Liver (tissue), 9 donors: ENCODE data around the gene HASPIN. TPM values are rescaled to one million over a fixed set of nuclear protein-coding genes. Genes with fewer than 3 reads are reported as not detected.

Experiments
- DNase-seq: peaks from one replicate; pipeline ENCODE4 v3.0.0-alpha.2; 2017; ENCODE audit warnings: low spot score
- H3K27ac ChIP-seq, 2 donors: one replicate each; pipeline ENCODE4 v1.7.0; 2013; ENCODE audit warnings: inconsistent platforms in 2 of 2, low read length in 2 of 2, control low read depth in 1 of 2, low read depth in 1 of 2, mild to moderate bottlenecking in 1 of 2
- H3K27me3 ChIP-seq, 4 donors: one replicate each; pipeline versions ENCODE4 v1.6.1 to v1.7.0; 2013; ENCODE audit warnings: low read length in 3 of 4, inconsistent platforms in 1 of 4, mild to moderate bottlenecking in 1 of 4, moderate library complexity in 1 of 4; ENCODE audit not compliant: control insufficient read depth in 4 of 4, insufficient read depth in 4 of 4
- H3K36me3 ChIP-seq, 4 donors: one replicate each; pipeline versions ENCODE4 v1.6.1 to v1.7.0; 2013; ENCODE audit warnings: low read length in 3 of 4, mild to moderate bottlenecking in 3 of 4, low read depth in 1 of 4, moderate library complexity in 1 of 4; ENCODE audit not compliant: control insufficient read depth in 4 of 4, insufficient read depth in 3 of 4
- H3K4me1 ChIP-seq, 4 donors: one replicate each; pipeline versions ENCODE4 v1.6.1 to v1.7.0; 2013; ENCODE audit warnings: low read length in 3 of 4, mild to moderate bottlenecking in 3 of 4, moderate library complexity in 1 of 4; ENCODE audit not compliant: control insufficient read depth in 4 of 4, insufficient read depth in 4 of 4
- H3K4me3 ChIP-seq, 3 donors: one replicate each; pipeline versions ENCODE4 v1.6.1 to v1.7.0; 2013; ENCODE audit warnings: low read length in 3 of 3, control low read depth in 1 of 3, low read depth in 1 of 3, mild to moderate bottlenecking in 1 of 3
- H3K9ac ChIP-seq, 2 donors: one replicate each; pipeline ENCODE4 v1.7.0; 2013; ENCODE audit warnings: low read length in 2 of 2, mild to moderate bottlenecking in 2 of 2, moderate library complexity in 2 of 2, control low read depth in 1 of 2, low read depth in 1 of 2
- H3K9me3 ChIP-seq, 4 donors: one replicate each; pipeline versions ENCODE4 v1.6.1 to v1.7.0; 2013; ENCODE audit warnings: low read length in 3 of 4; ENCODE audit not compliant: control insufficient read depth in 4 of 4
- FOXA1 ChIP-seq: IDR thresholded peaks from 2 replicates; pipeline ENCODE4 v1.6.1; 2016; ENCODE audit warnings: antibody characterized with exemption
- FOXA2 ChIP-seq: IDR thresholded peaks from 2 replicates; pipeline ENCODE4 v1.6.1; 2016; ENCODE audit warnings: antibody characterized with exemption
- HNF4A ChIP-seq, 2 donors: conservative IDR thresholded peaks; 2 replicates each; pipeline ENCODE4 v1.6.1; 2016; ENCODE audit warnings: antibody characterized with exemption in 2 of 2, mild to moderate bottlenecking in 2 of 2
- JUND ChIP-seq, 2 donors: IDR thresholded peaks; 2 replicates each; pipeline ENCODE4 v1.6.1; 2016; ENCODE audit warnings: antibody characterized with exemption in 2 of 2
- NR2F2 ChIP-seq: IDR thresholded peaks from 2 replicates; pipeline ENCODE4 v1.6.1; 2016; ENCODE audit warnings: antibody characterized with exemption
- TAF1 ChIP-seq: conservative IDR thresholded peaks from 2 replicates; pipeline ENCODE4 v1.6.1; 2016; ENCODE audit warnings: antibody characterized with exemption, mild to moderate bottlenecking
- YY1 ChIP-seq: IDR thresholded peaks from 2 replicates; pipeline ENCODE4 v1.6.1; 2016; ENCODE audit warnings: antibody characterized with exemption, mild to moderate bottlenecking
- WGBS: extraction: QIAGEN DNeasy Blood & Tissue Kit; methylation state at CpG from one replicate; pipeline ENCODE4 v1.1.7; 2013; 5-methylcytosine and 5-hydroxymethylcytosine counted together
- polyA plus RNA-seq, 2 donors: library from polyadenylated mRNA; stranded (reverse) in 1 of 2; unstranded in 1 of 2; fragments of 200-250 nt in 1 of 2; fragments of >200 nt in 1 of 2; fragmentation: Nextera tagmentation in 1 of 2; extraction: Ambion mirVana in 1 of 2; gene quantifications; one replicate each; pipeline versions ENCODE4 v1.2.1 to v1.2.3, GENCODE V29; 2013 to 2015
- total RNA-seq, 2 donors: library from RNA; depleted of rRNA; stranded (reverse); fragments of >200 nt; gene quantifications; one replicate each; pipeline ENCODE4 v1.2.3, GENCODE V29; 2014
- TF ChIP-seq, protein P1 (sequence below): IDR thresholded peaks from 2 replicates; pipeline ENCODE4 v1.6.1; 2016; ENCODE audit warnings: antibody characterized with exemption, mild to moderate bottlenecking
- TF ChIP-seq, protein P2 (sequence below): fragments of 150-350 bp; IDR thresholded peaks from 2 replicates; pipeline ENCODE4 v1.5.1; 2017; ENCODE audit warnings: improper control_type of control experiment, low read depth, low read length; ENCODE audit not compliant: missing input control
- TF ChIP-seq, protein P3 (sequence below): IDR thresholded peaks from 2 replicates; pipeline ENCODE4 v1.6.1; 2016; ENCODE audit warnings: antibody characterized with exemption
- TF ChIP-seq, protein P4 (sequence below): IDR thresholded peaks from 2 replicates; pipeline ENCODE4 v1.6.1; 2016; ENCODE audit warnings: antibody characterized with exemption
- donor health status: healthy.
- donor health status: healthy.
- donor health status: healthy.
- donor health status: healthy.
- donor health status: healthy.

HASPIN gene
- total and polyA plus RNA-seq, 4 donors: 0.08 to 5.8 (median 0.28) TPM; not detected in 1

DNA sequence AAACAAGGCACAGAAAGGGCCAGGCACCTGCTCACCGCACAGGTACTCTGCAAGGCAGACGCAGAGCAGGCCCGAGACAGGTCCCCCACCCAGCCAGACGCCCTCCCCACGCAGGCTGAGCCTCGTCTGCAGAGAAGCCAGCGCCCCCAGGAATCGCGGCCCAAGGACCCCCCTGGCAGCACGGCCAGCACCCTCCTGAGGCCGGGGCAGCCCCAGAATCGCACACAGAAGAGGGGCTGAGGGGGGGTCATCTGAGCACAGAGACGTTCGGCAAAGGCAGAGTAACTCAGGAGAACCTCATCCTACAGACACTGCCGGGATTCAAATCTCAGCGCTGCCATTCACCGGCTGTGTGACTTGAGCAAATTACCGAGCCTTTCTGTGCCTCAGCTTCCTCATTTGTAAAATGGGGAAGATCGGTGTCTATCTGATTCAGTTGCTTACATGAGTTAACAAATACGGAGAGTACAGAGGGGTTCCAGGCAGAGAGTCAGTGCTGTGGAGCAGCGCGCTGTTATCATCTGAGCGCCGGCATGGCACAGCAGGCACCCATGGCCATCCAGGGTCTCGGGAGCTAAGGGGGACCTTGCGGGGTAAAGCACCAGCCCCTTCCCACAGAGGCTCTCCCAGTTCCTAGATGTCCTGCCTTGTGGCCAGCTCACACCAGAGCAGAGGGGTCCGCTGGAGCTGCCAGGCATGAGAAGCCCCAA, 44.7 kb upstream of the HASPIN start (continued):
- TF ChIP-seq, protein P1, sequence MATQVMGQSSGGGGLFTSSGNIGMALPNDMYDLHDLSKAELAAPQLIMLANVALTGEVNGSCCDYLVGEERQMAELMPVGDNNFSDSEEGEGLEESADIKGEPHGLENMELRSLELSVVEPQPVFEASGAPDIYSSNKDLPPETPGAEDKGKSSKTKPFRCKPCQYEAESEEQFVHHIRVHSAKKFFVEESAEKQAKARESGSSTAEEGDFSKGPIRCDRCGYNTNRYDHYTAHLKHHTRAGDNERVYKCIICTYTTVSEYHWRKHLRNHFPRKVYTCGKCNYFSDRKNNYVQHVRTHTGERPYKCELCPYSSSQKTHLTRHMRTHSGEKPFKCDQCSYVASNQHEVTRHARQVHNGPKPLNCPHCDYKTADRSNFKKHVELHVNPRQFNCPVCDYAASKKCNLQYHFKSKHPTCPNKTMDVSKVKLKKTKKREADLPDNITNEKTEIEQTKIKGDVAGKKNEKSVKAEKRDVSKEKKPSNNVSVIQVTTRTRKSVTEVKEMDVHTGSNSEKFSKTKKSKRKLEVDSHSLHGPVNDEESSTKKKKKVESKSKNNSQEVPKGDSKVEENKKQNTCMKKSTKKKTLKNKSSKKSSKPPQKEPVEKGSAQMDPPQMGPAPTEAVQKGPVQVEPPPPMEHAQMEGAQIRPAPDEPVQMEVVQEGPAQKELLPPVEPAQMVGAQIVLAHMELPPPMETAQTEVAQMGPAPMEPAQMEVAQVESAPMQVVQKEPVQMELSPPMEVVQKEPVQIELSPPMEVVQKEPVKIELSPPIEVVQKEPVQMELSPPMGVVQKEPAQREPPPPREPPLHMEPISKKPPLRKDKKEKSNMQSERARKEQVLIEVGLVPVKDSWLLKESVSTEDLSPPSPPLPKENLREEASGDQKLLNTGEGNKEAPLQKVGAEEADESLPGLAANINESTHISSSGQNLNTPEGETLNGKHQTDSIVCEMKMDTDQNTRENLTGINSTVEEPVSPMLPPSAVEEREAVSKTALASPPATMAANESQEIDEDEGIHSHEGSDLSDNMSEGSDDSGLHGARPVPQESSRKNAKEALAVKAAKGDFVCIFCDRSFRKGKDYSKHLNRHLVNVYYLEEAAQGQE: no peak
- no peak for TF ChIP-seq TAF1
- TF ChIP-seq, protein P2, sequence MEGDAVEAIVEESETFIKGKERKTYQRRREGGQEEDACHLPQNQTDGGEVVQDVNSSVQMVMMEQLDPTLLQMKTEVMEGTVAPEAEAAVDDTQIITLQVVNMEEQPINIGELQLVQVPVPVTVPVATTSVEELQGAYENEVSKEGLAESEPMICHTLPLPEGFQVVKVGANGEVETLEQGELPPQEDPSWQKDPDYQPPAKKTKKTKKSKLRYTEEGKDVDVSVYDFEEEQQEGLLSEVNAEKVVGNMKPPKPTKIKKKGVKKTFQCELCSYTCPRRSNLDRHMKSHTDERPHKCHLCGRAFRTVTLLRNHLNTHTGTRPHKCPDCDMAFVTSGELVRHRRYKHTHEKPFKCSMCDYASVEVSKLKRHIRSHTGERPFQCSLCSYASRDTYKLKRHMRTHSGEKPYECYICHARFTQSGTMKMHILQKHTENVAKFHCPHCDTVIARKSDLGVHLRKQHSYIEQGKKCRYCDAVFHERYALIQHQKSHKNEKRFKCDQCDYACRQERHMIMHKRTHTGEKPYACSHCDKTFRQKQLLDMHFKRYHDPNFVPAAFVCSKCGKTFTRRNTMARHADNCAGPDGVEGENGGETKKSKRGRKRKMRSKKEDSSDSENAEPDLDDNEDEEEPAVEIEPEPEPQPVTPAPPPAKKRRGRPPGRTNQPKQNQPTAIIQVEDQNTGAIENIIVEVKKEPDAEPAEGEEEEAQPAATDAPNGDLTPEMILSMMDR: no peak
- TF ChIP-seq FOXA2: no peak
- no peak for TF ChIP-seq YY1

DNA sequence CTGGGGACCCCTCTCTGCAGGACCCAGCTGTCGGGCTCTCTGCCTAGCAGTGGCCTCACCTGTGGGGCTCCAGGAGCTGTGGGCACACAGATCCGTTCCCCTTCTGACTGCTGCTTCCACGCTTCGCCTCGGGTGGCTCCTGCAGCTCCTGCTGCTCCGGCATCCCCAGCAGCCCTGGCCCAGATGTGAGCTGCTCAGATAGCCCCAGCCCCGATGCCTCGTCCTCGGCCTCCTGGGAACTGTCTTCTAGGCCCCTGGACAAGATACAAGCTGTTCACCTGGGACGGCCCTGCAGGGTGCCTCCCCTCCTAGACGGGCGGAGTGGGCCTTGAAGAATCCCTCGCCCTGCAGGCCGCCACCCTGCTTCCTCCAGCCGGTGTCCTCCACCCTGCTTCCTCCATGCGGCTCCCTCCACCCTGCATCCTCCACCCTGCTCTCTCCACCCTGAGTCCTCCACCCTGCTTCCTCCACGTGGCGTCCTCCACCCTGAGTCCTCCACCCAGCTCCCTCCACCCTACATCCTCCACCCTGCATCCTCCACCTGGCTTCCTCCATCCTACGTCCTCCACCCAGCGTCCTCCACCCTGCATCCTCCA, 44.1 kb upstream of the HASPIN start:
- H3K4me1 ChIP-seq: no peaks in the 10 kb centered on the region
- H3K27me3 ChIP-seq: no peaks in the 10 kb centered on the region
- no peak for TF ChIP-seq NR2F2
- no peak for TF ChIP-seq JUND (IDR thresholded peaks at IDR 0.05)
- TF ChIP-seq FOXA1: no peak
- no peak overlapping the region for H3K27ac ChIP-seq
- WGBS: 69% methylated on average over 20 of the region's 20 CpGs
- no peaks in the 10 kb centered on the region for H3K36me3 ChIP-seq
- no peaks in the 10 kb centered on the region for H3K9me3 ChIP-seq
- H3K9ac ChIP-seq: no peak overlapping the region
- no peak for DNase-seq
- no peak overlapping the region for H3K4me3 ChIP-seq

DNA sequence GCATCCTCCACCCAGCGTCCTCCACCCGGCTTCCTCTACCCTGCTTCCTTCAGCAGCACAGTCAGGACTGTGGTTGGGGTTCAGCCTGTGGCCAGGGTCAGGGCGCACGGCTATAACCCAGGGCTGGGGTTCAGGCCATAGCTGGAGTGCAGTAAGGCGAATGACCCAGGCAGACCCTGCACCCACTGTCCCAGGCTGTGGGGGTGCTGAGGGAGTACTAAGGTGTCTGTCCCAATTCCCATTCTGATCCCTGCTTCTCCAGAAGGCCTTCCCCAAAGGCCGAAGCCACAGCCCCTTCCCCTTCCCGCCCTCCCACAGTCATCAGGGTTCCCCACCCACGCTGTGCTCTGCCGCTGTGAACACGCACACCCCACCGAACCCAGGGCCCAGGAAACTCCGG, 42.6 kb upstream of the HASPIN start:
- Histone ChIP-seq H3K9ac (no peak overlapping the region), H3K27ac (no peak overlapping the region), H3K36me3 (no peaks in the 10 kb centered on the region), H3K27me3 (no peaks in the 10 kb centered on the region), H3K4me1 (no peaks in the 10 kb centered on the region), H3K4me3 (no peak overlapping the region), H3K9me3 (no peaks in the 10 kb centered on the region)
- TF ChIP-seq, protein P1: no peak
- TF ChIP-seq, protein P3, sequence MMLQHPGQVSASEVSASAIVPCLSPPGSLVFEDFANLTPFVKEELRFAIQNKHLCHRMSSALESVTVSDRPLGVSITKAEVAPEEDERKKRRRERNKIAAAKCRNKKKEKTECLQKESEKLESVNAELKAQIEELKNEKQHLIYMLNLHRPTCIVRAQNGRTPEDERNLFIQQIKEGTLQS: no peak
- no peak for TF ChIP-seq HNF4A (conservative IDR thresholded peaks at IDR 0.05)
- TF ChIP-seq, protein P4, sequence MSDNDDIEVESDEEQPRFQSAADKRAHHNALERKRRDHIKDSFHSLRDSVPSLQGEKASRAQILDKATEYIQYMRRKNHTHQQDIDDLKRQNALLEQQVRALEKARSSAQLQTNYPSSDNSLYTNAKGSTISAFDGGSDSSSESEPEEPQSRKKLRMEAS: no peak
- 81% methylated on average over 12 of the region's 12 CpGs for WGBS
- DNase-seq: no peak
